Astrocyte of the cerebellum (primary cell): ENCODE data around the gene COL4A6.

Source experiments
- DNase-seq: peaks from one replicate; pipeline ENCODE4 v3.0.0-alpha.2; 2011; ENCODE audit warnings: low read depth
- H3K4me3 ChIP-seq: 2 replicates; pipeline ENCODE4 v1.5.1; 2011; ENCODE audit warnings: mild to moderate bottlenecking, low read depth, low read length, moderate library complexity
- CTCF ChIP-seq: IDR thresholded peaks from 2 replicates; pipeline ENCODE4 v1.5.1; 2012; ENCODE audit warnings: low read length, low read depth, moderate library complexity, mild to moderate bottlenecking; ENCODE audit errors: missing control alignments
- in situ Hi-C: cut with HindIII; loops from 2 replicates; pipeline ENCODE4 v1.10.0; 2017; ENCODE audit warnings: low sequenced_read_pairs

Gene COL4A6

DNA sequence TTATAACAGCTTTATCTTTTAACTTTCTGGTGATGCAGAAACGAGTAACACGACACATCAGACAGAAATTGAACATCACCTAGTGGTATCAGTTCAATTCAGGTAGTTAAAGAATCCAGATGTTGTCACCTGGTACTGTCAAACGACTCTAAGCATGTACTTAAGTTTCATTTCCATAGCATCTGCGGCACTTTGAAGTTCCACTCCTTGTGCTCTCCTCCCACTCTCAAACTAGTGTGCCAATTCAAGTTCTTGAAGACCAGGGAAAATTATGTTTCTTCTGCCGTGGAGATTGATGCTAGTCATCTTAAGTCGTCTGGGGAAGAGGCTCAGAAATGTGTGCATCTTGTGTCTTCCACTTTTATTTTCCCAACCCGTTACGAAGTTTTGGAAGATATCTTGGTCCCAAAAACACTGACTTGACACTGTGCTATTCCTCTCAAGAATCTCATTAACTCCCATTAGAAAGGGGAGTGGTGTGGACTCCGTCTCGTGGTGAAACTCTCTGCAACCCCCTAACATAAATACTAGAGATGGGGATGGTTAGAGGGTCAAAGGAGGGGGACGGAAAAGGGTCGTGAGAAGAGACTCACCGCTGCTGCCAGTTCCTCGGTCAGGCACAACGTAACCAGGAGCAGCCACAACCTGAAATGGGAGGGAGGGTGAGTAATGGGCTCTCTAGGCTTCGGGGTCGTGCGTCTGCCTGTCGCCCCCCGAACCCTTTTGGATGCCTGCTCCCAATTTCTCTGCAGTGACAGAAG, 693 bp downstream of the COL4A6 start:
- peak overlapping the region; percentile 41 for H3K4me3 ChIP-seq
- in situ Hi-C loops, result no loop called here
- no peak for TF ChIP-seq CTCF
- no peak for DNase-seq

- in situ Hi-C loops, result no loop called here
- no peak for TF ChIP-seq CTCF
- H3K4me3 ChIP-seq, result no peak overlapping the region
- no peak for DNase-seq
Observed at GRCh38 chrX:108435261-108435660, 3.0 kb downstream of the COL4A6 start.

DNA sequence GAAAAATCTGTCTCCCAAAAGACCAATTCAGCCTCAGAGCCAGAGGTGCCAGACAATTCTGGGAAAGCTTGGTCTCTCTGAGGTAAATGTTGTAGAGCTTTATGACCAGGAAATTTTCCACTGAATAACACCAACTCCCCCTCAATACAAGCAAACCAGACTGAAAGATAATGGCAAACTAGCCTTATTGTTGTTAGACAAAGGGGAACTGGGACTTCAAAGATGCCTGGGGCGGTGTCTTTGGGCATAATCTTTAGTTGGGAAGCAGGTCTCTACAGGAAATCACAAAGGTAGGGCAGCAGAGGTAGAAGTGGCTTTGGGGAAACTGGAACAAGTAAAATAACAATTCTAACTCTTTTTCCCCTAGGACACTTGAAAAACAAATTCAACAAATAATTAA, 12.0 kb downstream of the COL4A6 start:
- no peak for TF ChIP-seq CTCF
- no peak for DNase-seq
- H3K4me3 ChIP-seq, result no peak overlapping the region
- in situ Hi-C loops, result no loop called here

- no peak for TF ChIP-seq CTCF
- DNase-seq, result no peak
- in situ Hi-C loops, result no loop called here
- H3K4me3 ChIP-seq, result no peak overlapping the region
Observed at GRCh38 chrX:108420481-108420880, 17.7 kb downstream of the COL4A6 start.

- H3K4me3 ChIP-seq, result no peak overlapping the region
- no peak for DNase-seq
- in situ Hi-C loops, result no loop called here
- TF ChIP-seq CTCF, result no peak
Observed at GRCh38 chrX:108419401-108419800, 18.8 kb downstream of the COL4A6 start.

- no peak for TF ChIP-seq CTCF
- in situ Hi-C loops, result no loop called here
- no peak overlapping the region for H3K4me3 ChIP-seq
- DNase-seq, result no peak
Observed at GRCh38 chrX:108417257-108417656, 21.0 kb downstream of the COL4A6 start.

DNA sequence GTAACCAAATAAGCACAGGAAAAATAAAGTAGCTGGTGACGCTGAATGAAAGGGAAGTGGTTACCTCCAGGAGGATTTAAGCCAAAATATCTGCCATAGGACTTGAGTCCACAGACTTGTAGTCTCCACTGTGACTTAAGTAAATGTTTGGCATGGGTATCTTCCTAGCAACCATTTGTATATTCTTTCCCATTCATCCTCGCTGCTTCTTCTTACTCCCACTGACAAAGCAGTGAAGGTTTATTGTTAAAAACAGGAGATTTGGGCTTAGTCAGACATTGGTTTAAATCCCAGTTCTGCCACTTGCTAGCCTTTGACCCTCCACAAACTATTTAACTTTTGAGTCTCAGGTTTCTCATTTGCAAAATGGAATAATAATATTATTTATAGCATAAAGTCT, 22.3 kb downstream of the COL4A6 start:
- DNase-seq, result peak; percentile 50
- no peak overlapping the region for H3K4me3 ChIP-seq
- no peak for TF ChIP-seq CTCF
- in situ Hi-C loops, result no loop called here
